SK-N-MC (cell line): ENCODE results near the gene DISC1.

Experiments used
- EZH2 ChIP-seq: fragments of 200-600 bp; sonication (generic); IDR thresholded peaks from one replicate; pipeline ENCODE4 v1.6.1; 2017; ENCODE audit warnings: antibody characterized with exemption
- POLR2AphosphoS5 ChIP-seq: IDR thresholded peaks from 2 replicates; pipeline ENCODE4 v1.6.1; 2012; ENCODE audit warnings: mild to moderate bottlenecking, low read depth, low read length, borderline replicate concordance

GRCh38 chr1:231998791-231999190, 372.2 kb downstream of the DISC1 start:
- TF ChIP-seq EZH2 (no peak), POLR2AphosphoS5 (no peak)
